MM.1S (cell line): ENCODE measurements around the gene ANXA2R.

Experiments
- CTCF ChIP-seq: fragments of 300-600 bp; sonication (generic); IDR thresholded peaks from 2 replicates; pipeline ENCODE4 v1.5.1; 2016; ENCODE audit warnings: antibody characterized with exemption, low read length, mixed read lengths
- EZH2phosphoT487 ChIP-seq: fragments of 300-600 bp; sonication (generic); IDR thresholded peaks from 2 replicates; pipeline ENCODE4 v1.6.1; 2018; ENCODE audit warnings: antibody characterized with exemption, low read length

- no peak for TF ChIP-seq EZH2phosphoT487
- TF ChIP-seq CTCF: no peak
These were observed 1.1 kb upstream of the ANXA2R start for GRCh38 chr5:43041110-43041668.
